ENCODE results near the gene ARIH1.

The ARIH1 gene

DNA sequence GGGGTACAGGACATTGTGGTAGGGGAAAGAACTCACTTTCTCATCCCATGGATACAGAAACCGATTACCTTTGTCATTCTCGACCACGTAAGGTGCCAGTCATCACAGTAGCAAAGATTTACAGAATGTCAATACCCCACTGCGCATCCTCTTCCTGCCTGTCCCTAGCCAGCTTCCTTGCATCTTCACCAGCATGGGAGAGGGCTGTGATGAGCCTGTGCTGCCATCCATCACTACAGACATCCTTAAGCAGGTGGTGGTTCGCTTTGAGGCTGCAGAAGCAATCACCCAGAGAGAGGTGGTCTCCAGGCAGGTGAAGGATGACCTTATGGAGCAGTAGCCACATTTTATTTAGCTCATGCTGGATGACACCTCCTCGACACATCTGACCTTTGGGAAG is 23.3 kb upstream of the ARIH1 start:
- TF ChIP-seq, protein P1, sequence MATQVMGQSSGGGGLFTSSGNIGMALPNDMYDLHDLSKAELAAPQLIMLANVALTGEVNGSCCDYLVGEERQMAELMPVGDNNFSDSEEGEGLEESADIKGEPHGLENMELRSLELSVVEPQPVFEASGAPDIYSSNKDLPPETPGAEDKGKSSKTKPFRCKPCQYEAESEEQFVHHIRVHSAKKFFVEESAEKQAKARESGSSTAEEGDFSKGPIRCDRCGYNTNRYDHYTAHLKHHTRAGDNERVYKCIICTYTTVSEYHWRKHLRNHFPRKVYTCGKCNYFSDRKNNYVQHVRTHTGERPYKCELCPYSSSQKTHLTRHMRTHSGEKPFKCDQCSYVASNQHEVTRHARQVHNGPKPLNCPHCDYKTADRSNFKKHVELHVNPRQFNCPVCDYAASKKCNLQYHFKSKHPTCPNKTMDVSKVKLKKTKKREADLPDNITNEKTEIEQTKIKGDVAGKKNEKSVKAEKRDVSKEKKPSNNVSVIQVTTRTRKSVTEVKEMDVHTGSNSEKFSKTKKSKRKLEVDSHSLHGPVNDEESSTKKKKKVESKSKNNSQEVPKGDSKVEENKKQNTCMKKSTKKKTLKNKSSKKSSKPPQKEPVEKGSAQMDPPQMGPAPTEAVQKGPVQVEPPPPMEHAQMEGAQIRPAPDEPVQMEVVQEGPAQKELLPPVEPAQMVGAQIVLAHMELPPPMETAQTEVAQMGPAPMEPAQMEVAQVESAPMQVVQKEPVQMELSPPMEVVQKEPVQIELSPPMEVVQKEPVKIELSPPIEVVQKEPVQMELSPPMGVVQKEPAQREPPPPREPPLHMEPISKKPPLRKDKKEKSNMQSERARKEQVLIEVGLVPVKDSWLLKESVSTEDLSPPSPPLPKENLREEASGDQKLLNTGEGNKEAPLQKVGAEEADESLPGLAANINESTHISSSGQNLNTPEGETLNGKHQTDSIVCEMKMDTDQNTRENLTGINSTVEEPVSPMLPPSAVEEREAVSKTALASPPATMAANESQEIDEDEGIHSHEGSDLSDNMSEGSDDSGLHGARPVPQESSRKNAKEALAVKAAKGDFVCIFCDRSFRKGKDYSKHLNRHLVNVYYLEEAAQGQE (IDR thresholded peaks at IDR 0.05; ENCODE audit: insufficient read depth in 1 of 2, low read depth in 2 of 2, low read length in 2 of 2) = no peak
- TF ChIP-seq FOXP2 (optimal IDR thresholded peaks at IDR 0.05; ENCODE audit: borderline replicate concordance, extremely low read depth, extremely low read length, insufficient read depth) = no peak
- TF ChIP-seq POLR2AphosphoS5 (IDR thresholded peaks at IDR 0.05; ENCODE audit: low read depth, low read length) = no peak
- no peak for TF ChIP-seq TAF1 (IDR thresholded peaks at IDR 0.05; ENCODE audit: borderline replicate concordance, insufficient read depth, low read length)
- TF ChIP-seq SIN3A (IDR thresholded peaks at IDR 0.05; ENCODE audit: borderline replicate concordance, insufficient read depth, low read length) = no peak

DNA sequence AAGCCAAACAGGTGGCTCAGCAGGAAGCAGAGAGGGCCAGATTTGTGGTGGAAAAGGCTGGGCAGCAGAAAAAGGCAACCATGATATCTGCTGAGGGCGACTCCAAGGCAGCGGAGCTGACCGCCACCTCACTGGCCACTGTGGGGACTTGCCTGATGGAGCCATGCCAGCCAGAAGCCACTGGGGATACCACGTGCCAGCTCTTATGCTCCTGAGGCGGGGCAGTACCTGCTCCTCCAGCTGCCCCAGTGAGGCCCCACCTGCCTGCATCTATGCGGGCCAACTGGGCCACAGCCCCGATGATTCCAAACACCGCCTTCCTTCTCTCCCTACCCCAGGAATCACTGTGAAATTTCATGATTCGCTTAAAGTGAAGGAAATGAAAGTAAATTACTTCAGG is 22.9 kb upstream of the ARIH1 start:
- TF ChIP-seq POLR2AphosphoS5 (IDR thresholded peaks at IDR 0.05; ENCODE audit: low read depth, low read length) = no peak
- no peak for TF ChIP-seq SIN3A (IDR thresholded peaks at IDR 0.05; ENCODE audit: borderline replicate concordance, insufficient read depth, low read length)
- TF ChIP-seq, protein P1 (IDR thresholded peaks at IDR 0.05; ENCODE audit: insufficient read depth in 1 of 2, low read depth in 2 of 2, low read length in 2 of 2) = no peak
- no peak for TF ChIP-seq FOXP2 (optimal IDR thresholded peaks at IDR 0.05; ENCODE audit: borderline replicate concordance, extremely low read depth, extremely low read length, insufficient read depth)
- TF ChIP-seq TAF1 (IDR thresholded peaks at IDR 0.05; ENCODE audit: borderline replicate concordance, insufficient read depth, low read length) = no peak

DNA sequence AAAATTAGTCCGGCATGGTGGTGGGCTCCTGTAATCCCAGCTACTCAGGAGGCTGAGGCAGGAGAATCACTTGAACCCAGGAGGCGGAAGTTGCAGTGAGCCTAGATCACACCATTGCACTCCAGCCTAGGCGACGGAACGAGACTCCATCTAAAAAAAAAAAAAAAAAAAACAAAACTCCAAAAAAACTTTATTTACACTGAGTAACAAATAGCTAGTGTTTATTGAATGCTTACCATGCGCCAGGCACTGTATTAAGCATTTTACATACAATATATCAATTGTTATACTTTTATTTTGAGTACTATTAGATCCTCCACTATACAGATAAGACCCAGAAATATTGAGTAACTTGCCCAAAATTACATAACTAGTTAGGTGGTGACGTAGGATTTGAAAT is 17.4 kb upstream of the ARIH1 start:
- TF ChIP-seq TAF1 (IDR thresholded peaks at IDR 0.05; ENCODE audit: borderline replicate concordance, insufficient read depth, low read length) (no peak), POLR2AphosphoS5 (IDR thresholded peaks at IDR 0.05; ENCODE audit: low read depth, low read length) (no peak), SIN3A (IDR thresholded peaks at IDR 0.05; ENCODE audit: borderline replicate concordance, insufficient read depth, low read length) (no peak), FOXP2 (optimal IDR thresholded peaks at IDR 0.05; ENCODE audit: borderline replicate concordance, extremely low read depth, extremely low read length, insufficient read depth) (no peak)
- TF ChIP-seq, protein P1 (IDR thresholded peaks at IDR 0.05; ENCODE audit: insufficient read depth in 1 of 2, low read depth in 2 of 2, low read length in 2 of 2) = no peak

DNA sequence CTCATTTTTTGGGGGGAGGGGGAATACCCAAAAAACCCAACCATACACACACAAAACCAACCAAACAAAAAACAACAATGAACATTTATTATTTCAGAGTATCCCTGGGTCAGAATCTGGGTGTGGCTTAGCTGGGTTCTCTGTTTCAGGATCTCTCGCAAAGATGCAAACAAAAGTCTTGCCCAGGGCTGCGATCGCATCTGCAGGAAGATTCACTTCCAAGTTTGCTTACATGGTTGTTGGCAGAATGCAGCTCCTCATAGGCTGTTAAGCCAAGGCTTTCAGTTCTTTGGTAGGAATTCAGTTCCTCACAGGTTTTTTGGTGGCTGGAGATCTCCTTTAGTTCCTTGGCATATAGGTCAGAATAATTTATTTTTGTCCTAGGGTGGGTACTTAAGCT is 13.7 kb upstream of the ARIH1 start:
- TF ChIP-seq TAF1 (IDR thresholded peaks at IDR 0.05; ENCODE audit: borderline replicate concordance, insufficient read depth, low read length) = no peak
- no peak for TF ChIP-seq FOXP2 (optimal IDR thresholded peaks at IDR 0.05; ENCODE audit: borderline replicate concordance, extremely low read depth, extremely low read length, insufficient read depth)
- TF ChIP-seq SIN3A (IDR thresholded peaks at IDR 0.05; ENCODE audit: borderline replicate concordance, insufficient read depth, low read length) = no peak
- TF ChIP-seq, protein P1 (IDR thresholded peaks at IDR 0.05; ENCODE audit: insufficient read depth in 1 of 2, low read depth in 2 of 2, low read length in 2 of 2) = no peak
- no peak for TF ChIP-seq POLR2AphosphoS5 (IDR thresholded peaks at IDR 0.05; ENCODE audit: low read depth, low read length)

DNA sequence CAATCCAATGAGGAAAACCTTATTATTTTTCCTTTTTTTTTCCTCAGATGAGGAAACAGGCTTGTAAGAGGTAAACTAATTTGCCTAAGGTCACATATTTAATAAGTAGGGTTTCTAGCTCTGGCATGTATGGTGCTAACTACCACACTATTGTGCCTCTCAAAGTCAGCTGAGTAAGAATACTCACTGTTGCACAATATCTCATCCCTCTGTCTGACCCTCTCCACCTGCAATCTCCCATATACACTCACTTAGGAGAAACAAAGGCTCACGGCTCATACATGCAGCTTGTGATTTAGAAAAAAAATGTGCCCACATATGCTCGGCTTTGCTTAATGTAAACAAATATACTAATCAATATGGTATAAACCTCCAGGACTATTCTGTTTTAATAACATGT is 10.4 kb upstream of the ARIH1 start:
- TF ChIP-seq POLR2AphosphoS5 (IDR thresholded peaks at IDR 0.05; ENCODE audit: low read depth, low read length) (no peak), FOXP2 (optimal IDR thresholded peaks at IDR 0.05; ENCODE audit: borderline replicate concordance, extremely low read depth, extremely low read length, insufficient read depth) (no peak), TAF1 (IDR thresholded peaks at IDR 0.05; ENCODE audit: borderline replicate concordance, insufficient read depth, low read length) (no peak), SIN3A (IDR thresholded peaks at IDR 0.05; ENCODE audit: borderline replicate concordance, insufficient read depth, low read length) (no peak)
- TF ChIP-seq, protein P1 (IDR thresholded peaks at IDR 0.05; ENCODE audit: insufficient read depth in 1 of 2, low read depth in 2 of 2, low read length in 2 of 2) = no peak
